ENCODE data around the gene HLA-DOB. TPM values are rescaled to one million over a fixed set of nuclear protein-coding genes. Genes with fewer than 3 reads are reported as not detected.
A peak's percentile ranks its signal among the peaks of the same experiment; 100 is the strongest.

Gene HLA-DOB
- total and polyA plus RNA-seq, 3 experiments from 2014 or later: 0.62 to 0.97 (median 0.77) TPM

- CTCF ChIA-PET: interaction anchor here (0.9 to 7.9 kb wide), 11 partner anchors 9 to 146 kb away, joined by 3 to 295 read pairs (median 10); partner anchors contain the start of genes BRD2, HLA-DMA, PSMB8 and TAP2
- no peaks in the 10 kb centered on the region for H3K9me3 Mint-ChIP-seq
- peak overlapping the region; percentile 99 to 100 (median 100) for H3K27ac Mint-ChIP-seq
Observed at GRCh38 chr6:32854376-32855178, 37.8 kb upstream of the HLA-DOB start.

GRCh38 chr6:32853541-32854375 is 37.0 kb upstream of the HLA-DOB start, which contains the start of the genes PSMB9 and TAP1:
Gene PSMB9 (plus strand): TSS chr6:32854192. CDS start chr6:32854230, 38 bp downstream.
Gene TAP1 (minus strand): TSS chr6:32853704. CDS start chr6:32853636, 68 bp downstream.
- peak within 1 kb of the TSS; percentile 97 for H3K27ac ChIP-seq (ENCODE audit: low read depth, low read length)
- ChIA-PET POLR2A (interaction anchor here (0.5 to 5.5 kb wide), 12 partner anchors 12 to 693 kb away, joined by 3 to 350 read pairs (median 4); partner anchors contain the start of genes GPSM3, HLA-DMA, PSMB8 and TAP2), CTCF (interaction anchor here (0.6 to 7.9 kb wide), 19 partner anchors 8 to 222 kb away, joined by 3 to 295 read pairs (median 4); partner anchors contain the start of genes BRD2, HLA-DMA, HLA-DPB1 and PSMB8)
- peaks cover 68% of the 10 kb centered on the region for H3K4me1 ChIP-seq (ENCODE audit: insufficient read depth, low read length)
- peak within 1 kb of the TSS; percentile 90 for H3K4me3 ChIP-seq (ENCODE audit: low read length)
- H3K27me3 Mint-ChIP-seq: no peaks in the 10 kb centered on the region
- H3K36me3 ChIP-seq (ENCODE audit: insufficient read depth, low read length): peaks cover 59% of the 10 kb centered on the region
- no peaks in the 10 kb centered on the region for H3K9me3 ChIP-seq (ENCODE audit: low read length)
- peaks cover 71 to 79% (median 77%) of the 10 kb centered on the region in 3 donors for H3K4me1 Mint-ChIP-seq
- H3K36me3 Mint-ChIP-seq: peaks cover 21 to 92% (median 48%) of the 10 kb centered on the region in 3 donors
- no peaks in the 10 kb centered on the region for H3K9me3 Mint-ChIP-seq
- peak within 1 kb of the TSS; percentile 95 to 100 (median 99) for H3K4me3 Mint-ChIP-seq
- peak within 1 kb of the TSS; percentile 99 to 100 (median 100) for H3K27ac Mint-ChIP-seq
- DNase-seq: peak; percentile 93 to 97 (median 94)
- H3K27me3 ChIP-seq (ENCODE audit: insufficient read depth, low read length, poor library complexity, severe bottlenecking): no peaks in the 10 kb centered on the region

More at GRCh38 chr6:32854376-32855178, 37.8 kb upstream of the HLA-DOB start:
- POLR2A ChIA-PET: interaction anchor here (0.5 to 5.5 kb wide), 10 partner anchors 13 to 694 kb away, joined by 3 to 350 read pairs (median 4); partner anchors contain the start of genes HLA-DMA, PSMB8 and TAP2
- DNase-seq: peak in 4 of 5 donors; percentile 44 to 77 (median 58)
- no peaks in the 10 kb centered on the region for H3K27me3 Mint-ChIP-seq
- Histone ChIP-seq H3K36me3 (ENCODE audit: insufficient read depth, low read length) (peaks cover 62% of the 10 kb centered on the region), H3K27me3 (ENCODE audit: insufficient read depth, low read length, poor library complexity, severe bottlenecking) (no peaks in the 10 kb centered on the region), H3K27ac (ENCODE audit: low read depth, low read length) (peak overlapping the region; percentile 97), H3K4me1 (ENCODE audit: insufficient read depth, low read length) (peaks cover 62% of the 10 kb centered on the region), H3K4me3 (ENCODE audit: low read length) (peak overlapping the region; percentile 90), H3K9me3 (ENCODE audit: low read length) (no peaks in the 10 kb centered on the region)
- peaks cover 16 to 94% (median 48%) of the 10 kb centered on the region in 3 donors for H3K36me3 Mint-ChIP-seq
- peaks cover 72 to 81% (median 78%) of the 10 kb centered on the region in 3 donors for H3K4me1 Mint-ChIP-seq
- peak overlapping the region; percentile 95 to 100 (median 99) for H3K4me3 Mint-ChIP-seq

- CTCF ChIA-PET: interaction anchor here (0.6 to 7.9 kb wide), 17 partner anchors 8 to 223 kb away, joined by 3 to 295 read pairs (median 4); partner anchors contain the start of genes BRD2, HLA-DMA, HLA-DPB1 and PSMB8
- peaks cover 71% of the 10 kb centered on the region for H3K4me1 ChIP-seq (ENCODE audit: insufficient read depth, low read length)
- peaks cover 73 to 80% (median 77%) of the 10 kb centered on the region in 3 donors for H3K4me1 Mint-ChIP-seq
- H3K36me3 ChIP-seq (ENCODE audit: insufficient read depth, low read length): peaks cover 60% of the 10 kb centered on the region
- H3K27ac Mint-ChIP-seq: peak overlapping the region; percentile 98 to 100 (median 100)
- no peaks in the 10 kb centered on the region for H3K9me3 Mint-ChIP-seq
- H3K27me3 ChIP-seq (ENCODE audit: insufficient read depth, low read length, poor library complexity, severe bottlenecking): no peaks in the 10 kb centered on the region
- peak overlapping the region; percentile 90 for H3K4me3 ChIP-seq (ENCODE audit: low read length)
- peak; percentile 44 to 81 (median 47) for DNase-seq
- no peaks in the 10 kb centered on the region for H3K27me3 Mint-ChIP-seq
- peaks cover 28 to 92% (median 50%) of the 10 kb centered on the region in 3 donors for H3K36me3 Mint-ChIP-seq
- POLR2A ChIA-PET: interaction anchor here (0.7 to 5.5 kb wide), 8 partner anchors 11 to 660 kb away, joined by 3 to 350 read pairs (median 6); partner anchors contain the start of genes GPSM3, HLA-DMA, PSMB8 and TAP2
- H3K9me3 ChIP-seq (ENCODE audit: low read length): no peaks in the 10 kb centered on the region
- H3K27ac ChIP-seq (ENCODE audit: low read depth, low read length): peak overlapping the region; percentile 97
- H3K4me3 Mint-ChIP-seq: peak overlapping the region; percentile 95 to 100 (median 99)
Observed at GRCh38 chr6:32852844-32853540, 36.2 kb upstream of the HLA-DOB start.

GRCh38 chr6:32852018-32852843 is 35.4 kb upstream of the HLA-DOB start:
- H3K4me3 ChIP-seq (ENCODE audit: low read length): peak overlapping the region; percentile 90
- peak overlapping the region; percentile 98 to 100 (median 100) for H3K27ac Mint-ChIP-seq
- no peaks in the 10 kb centered on the region for H3K9me3 Mint-ChIP-seq
- H3K36me3 Mint-ChIP-seq: peaks cover 36 to 92% (median 52%) of the 10 kb centered on the region in 3 donors
- POLR2A ChIA-PET: interaction anchor here (5.2 to 5.5 kb wide), 2 partner anchors 10 to 121 kb away, joined by 79 to 350 read pairs; partner anchors contain the start of genes PSMB8 and TAP2
- H3K36me3 ChIP-seq (ENCODE audit: insufficient read depth, low read length): peaks cover 60% of the 10 kb centered on the region
- peaks cover 73 to 80% (median 77%) of the 10 kb centered on the region in 3 donors for H3K4me1 Mint-ChIP-seq
- DNase-seq: peak in 1 of 5 donors; percentile 23
- H3K27me3 ChIP-seq (ENCODE audit: insufficient read depth, low read length, poor library complexity, severe bottlenecking): no peaks in the 10 kb centered on the region
- H3K4me3 Mint-ChIP-seq: peak overlapping the region; percentile 95 to 100 (median 99)
- H3K27ac ChIP-seq (ENCODE audit: low read depth, low read length): peak overlapping the region; percentile 97
- H3K27me3 Mint-ChIP-seq: no peaks in the 10 kb centered on the region
- peaks cover 71% of the 10 kb centered on the region for H3K4me1 ChIP-seq (ENCODE audit: insufficient read depth, low read length)
- no peaks in the 10 kb centered on the region for H3K9me3 ChIP-seq (ENCODE audit: low read length)
- CTCF ChIA-PET: interaction anchor here (1.0 to 7.9 kb wide), 8 partner anchors 7 to 132 kb away, joined by 3 to 295 read pairs (median 26); partner anchors contain the start of genes PSMB8 and TAP2

- H3K27ac Mint-ChIP-seq: peak overlapping the region; percentile 10 to 100 (median 90)
- no peak overlapping the region for H3K27ac ChIP-seq (ENCODE audit: low read depth, low read length)
Observed at GRCh38 chr6:32851025-32851424, 34.2 kb upstream of the HLA-DOB start.

GRCh38 chr6:32849126-32849525 is 32.3 kb upstream of the HLA-DOB start:
- POLR2A ChIA-PET: no interaction called here
- peaks cover 62% of the 10 kb centered on the region for H3K36me3 ChIP-seq (ENCODE audit: insufficient read depth, low read length)
- no peak overlapping the region for H3K4me3 ChIP-seq (ENCODE audit: low read length)
- H3K4me1 Mint-ChIP-seq: peaks cover 68 to 73% (median 72%) of the 10 kb centered on the region in 3 donors
- no peak overlapping the region for H3K27ac ChIP-seq (ENCODE audit: low read depth, low read length)
- H3K27me3 ChIP-seq (ENCODE audit: insufficient read depth, low read length, poor library complexity, severe bottlenecking): no peaks in the 10 kb centered on the region
- no peak for DNase-seq
- no peaks in the 10 kb centered on the region for H3K9me3 Mint-ChIP-seq
- CTCF ChIA-PET: interaction anchor here (3.7 kb wide), 1 partner anchor 10 kb away, joined by 30 read pairs; the partner anchor contains the start of gene TAP2
- peaks cover 68% of the 10 kb centered on the region for H3K4me1 ChIP-seq (ENCODE audit: insufficient read depth, low read length)
- no peaks in the 10 kb centered on the region for H3K9me3 ChIP-seq (ENCODE audit: low read length)
- peak overlapping the region; percentile 52 to 100 (median 96) for H3K27ac Mint-ChIP-seq
- H3K4me3 Mint-ChIP-seq: peak overlapping the region; percentile 25 to 99 (median 67)
- peaks cover 0 to 1% of the 10 kb centered on the region in 2 donors for H3K27me3 Mint-ChIP-seq
- H3K36me3 Mint-ChIP-seq: peaks cover 53 to 94% (median 55%) of the 10 kb centered on the region in 3 donors

More at GRCh38 chr6:32851025-32851424, 34.2 kb upstream of the HLA-DOB start:
- ChIA-PET POLR2A (interaction anchor here (0.6 kb wide), 2 partner anchors 11 to 1225 kb away, joined by 3 to 5 read pairs; no protein-coding TSS in a partner anchor), CTCF (interaction anchor here (1.1 to 3.7 kb wide), 4 partner anchors 8 to 17 kb away, joined by 3 to 30 read pairs (median 4); partner anchors contain the start of gene TAP2)
- Histone ChIP-seq H3K36me3 (ENCODE audit: insufficient read depth, low read length) (peaks cover 60% of the 10 kb centered on the region), H3K9me3 (ENCODE audit: low read length) (no peaks in the 10 kb centered on the region), H3K4me3 (ENCODE audit: low read length) (peak overlapping the region; percentile 90), H3K4me1 (ENCODE audit: insufficient read depth, low read length) (peaks cover 71% of the 10 kb centered on the region), H3K27me3 (ENCODE audit: insufficient read depth, low read length, poor library complexity, severe bottlenecking) (no peaks in the 10 kb centered on the region)
- H3K9me3 Mint-ChIP-seq: no peaks in the 10 kb centered on the region
- H3K4me3 Mint-ChIP-seq: peak overlapping the region; percentile 95 to 100 (median 99)
- DNase-seq: no peak
- peaks cover 42 to 93% (median 57%) of the 10 kb centered on the region in 3 donors for H3K36me3 Mint-ChIP-seq
- H3K27me3 Mint-ChIP-seq: no peaks in the 10 kb centered on the region
- peaks cover 76 to 80% (median 77%) of the 10 kb centered on the region in 3 donors for H3K4me1 Mint-ChIP-seq

All from CD8-positive, alpha-beta memory T cell (primary cell).